ENCODE measurements around the gene DLGAP4. TPM values are rescaled to one million over a fixed set of nuclear protein-coding genes. Genes with fewer than 3 reads are reported as not detected.

The DLGAP4 gene
- total and polyA plus RNA-seq, 10 of the 15 experiments (the other 5 are each of a cell fraction or from before 2014, with no cell fraction given), result 0.42 to 43.3 (median 19.0) TPM

GRCh38 chr20:36351937-36352336 lies 45.8 kb downstream of the DLGAP4 start:
- Histone ChIP-seq H3K4me2 (ENCODE audit: control insufficient read depth, insufficient read depth) (no peak overlapping the region), H3K27me3 (replicated peaks in 1 of 2; ENCODE audit: control insufficient read depth in 2 of 2, insufficient read depth in 2 of 2, low read length in 1 of 2) (peaks cover 2 to 3% of the 10 kb centered on the region in 2 experiments; a peak in 3 of 4 replicates), H3K36me3 (ENCODE audit: control insufficient read depth in 2 of 2, insufficient read depth in 2 of 2, low read length in 1 of 2) (no peaks in the 10 kb centered on the region), H3K9ac (ENCODE audit: control insufficient read depth, insufficient read depth, low read length) (no peak overlapping the region), H4K20me1 (ENCODE audit: control insufficient read depth, insufficient read depth) (no peaks in the 10 kb centered on the region), H3K4me1 (ENCODE audit: control insufficient read depth, insufficient read depth, low read length) (no peaks in the 10 kb centered on the region), H3K79me2 (ENCODE audit: control insufficient read depth, insufficient read depth, low read length) (no peaks in the 10 kb centered on the region), H3K9me3 (replicated peaks; ENCODE audit: control insufficient read depth, insufficient read depth, low read length) (no peaks in the 10 kb centered on the region), H2AFZ (ENCODE audit: control insufficient read depth, low read depth, low read length) (no peak overlapping the region), H3K4me3 (no peak overlapping the region), H3K27ac (ENCODE audit: control insufficient read depth, insufficient read depth) (no peak overlapping the region)
- DNase-seq (ENCODE audit: low read depth, low spot score) (no peak), ATAC-seq (no peak), FAIRE-seq (no peak)
- CTCF ChIA-PET, result no interaction called here
- TF ChIP-seq, protein P1, sequence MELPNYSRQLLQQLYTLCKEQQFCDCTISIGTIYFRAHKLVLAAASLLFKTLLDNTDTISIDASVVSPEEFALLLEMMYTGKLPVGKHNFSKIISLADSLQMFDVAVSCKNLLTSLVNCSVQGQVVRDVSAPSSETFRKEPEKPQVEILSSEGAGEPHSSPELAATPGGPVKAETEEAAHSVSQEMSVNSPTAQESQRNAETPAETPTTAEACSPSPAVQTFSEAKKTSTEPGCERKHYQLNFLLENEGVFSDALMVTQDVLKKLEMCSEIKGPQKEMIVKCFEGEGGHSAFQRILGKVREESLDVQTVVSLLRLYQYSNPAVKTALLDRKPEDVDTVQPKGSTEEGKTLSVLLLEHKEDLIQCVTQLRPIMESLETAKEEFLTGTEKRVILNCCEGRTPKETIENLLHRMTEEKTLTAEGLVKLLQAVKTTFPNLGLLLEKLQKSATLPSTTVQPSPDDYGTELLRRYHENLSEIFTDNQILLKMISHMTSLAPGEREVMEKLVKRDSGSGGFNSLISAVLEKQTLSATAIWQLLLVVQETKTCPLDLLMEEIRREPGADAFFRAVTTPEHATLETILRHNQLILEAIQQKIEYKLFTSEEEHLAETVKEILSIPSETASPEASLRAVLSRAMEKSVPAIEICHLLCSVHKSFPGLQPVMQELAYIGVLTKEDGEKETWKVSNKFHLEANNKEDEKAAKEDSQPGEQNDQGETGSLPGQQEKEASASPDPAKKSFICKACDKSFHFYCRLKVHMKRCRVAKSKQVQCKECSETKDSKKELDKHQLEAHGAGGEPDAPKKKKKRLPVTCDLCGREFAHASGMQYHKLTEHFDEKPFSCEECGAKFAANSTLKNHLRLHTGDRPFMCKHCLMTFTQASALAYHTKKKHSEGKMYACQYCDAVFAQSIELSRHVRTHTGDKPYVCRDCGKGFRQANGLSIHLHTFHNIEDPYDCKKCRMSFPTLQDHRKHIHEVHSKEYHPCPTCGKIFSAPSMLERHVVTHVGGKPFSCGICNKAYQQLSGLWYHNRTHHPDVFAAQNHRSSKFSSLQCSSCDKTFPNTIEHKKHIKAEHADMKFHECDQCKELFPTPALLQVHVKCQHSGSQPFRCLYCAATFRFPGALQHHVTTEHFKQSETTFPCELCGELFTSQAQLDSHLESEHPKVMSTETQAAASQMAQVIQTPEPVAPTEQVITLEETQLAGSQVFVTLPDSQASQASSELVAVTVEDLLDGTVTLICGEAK (IDR thresholded peaks at IDR 0.05; ENCODE audit: borderline replicate concordance), result no peak
- no peak for TF ChIP-seq SPI1 (IDR thresholded peaks at IDR 0.05; ENCODE audit: borderline replicate concordance, insufficient read depth, low read depth, low read length)
- no peak for TF ChIP-seq ZNF687 (IDR thresholded peaks at IDR 0.05)
- no peak for TF ChIP-seq NFYB (IDR thresholded peaks at IDR 0.05; ENCODE audit: insufficient read depth, low read depth, low read length)
- TF ChIP-seq GATAD2B (conservative IDR thresholded peaks at IDR 0.05; ENCODE audit: low read depth), result no peak
- TF ChIP-seq IRF4 (IDR thresholded peaks at IDR 0.05; ENCODE audit: low read depth, low read length), result no peak
- no peak for TF ChIP-seq EED (IDR thresholded peaks at IDR 0.05; ENCODE audit: low read depth)
- no peak for TF ChIP-seq SMAD5 (IDR thresholded peaks at IDR 0.05; ENCODE audit: low read depth)
- no peak for TF ChIP-seq SIN3A (IDR thresholded peaks at IDR 0.05; ENCODE audit: low read depth, low read length)
- no peak for TF ChIP-seq RUNX3 (IDR thresholded peaks at IDR 0.05; ENCODE audit: low read length)
- TF ChIP-seq SP1 (IDR thresholded peaks at IDR 0.05; ENCODE audit: low read depth, low read length), result no peak
- TF ChIP-seq YY1 (IDR thresholded peaks at IDR 0.05; ENCODE audit: low read depth, low read length), result no peak
- TF ChIP-seq EZH2 (IDR thresholded peaks at IDR 0.05; ENCODE audit: borderline replicate concordance, control insufficient read depth, low read depth, low read length), result no peak
- no peak for TF ChIP-seq SMC3 (IDR thresholded peaks at IDR 0.05; ENCODE audit: borderline replicate concordance, low read length)
- TF ChIP-seq TBL1XR1 (IDR thresholded peaks at IDR 0.05; ENCODE audit: low read depth, low read length), result no peak
- POLR2A ChIA-PET, result no interaction called here
- in situ Hi-C loops (cut with MboI) (no loop called here), intact Hi-C loops (cut with micrococcal nuclease; ENCODE audit: unreplicated experiment) (no loop called here)
- RAD21 ChIA-PET (ENCODE audit: unreplicated experiment), result no interaction called here
- BruUV-seq (replicated peaks), result no TSS peak
- WGBS (ENCODE audit: insufficient coverage, insufficient replicate concordance, low lambda C conversion rate, missing lambda C conversion rate), result 25% methylated on average over 6 of the region's 6 CpGs
- SMC1A ChIA-PET (ENCODE audit: uncharacterized antibody, unreplicated experiment), result interaction anchor here (1.0 kb wide), 1 partner anchor 13 kb away, joined by 3 read pairs; no protein-coding TSS in a partner anchor

Data from GM12878 (cell line).